Activated T-cell treated with anti-CD3 and anti-CD28 coated beads for 24 hours (primary cell): ENCODE measurements around the gene TMEM86A.

Source experiments
- DNase-seq: peaks from one replicate; pipeline ENCODE4 v3.0.0-alpha.2; 2020; ENCODE audit warnings: low read depth

Gene TMEM86A

GRCh38 chr11:18726040-18726439 lies 27.5 kb downstream of the TMEM86A start, which contains the start of gene IGSF22:
IGSF22 (minus strand) TSS chr11:18726188; CDS start chr11:18724236, 1,952 bp downstream.
- DNase-seq: no peak

GRCh38 chr11:18727479-18728236 lies 29.1 kb downstream of the TMEM86A start:
- peak; percentile 30 for DNase-seq

- no peak for DNase-seq
These were observed 30.1 kb downstream of the TMEM86A start for GRCh38 chr11:18728658-18729057.

- no peak for DNase-seq
These were observed 30.8 kb downstream of the TMEM86A start for GRCh38 chr11:18729426-18729825.

- no peak for DNase-seq
These were observed 31.4 kb downstream of the TMEM86A start for GRCh38 chr11:18730020-18730419.

- DNase-seq: no peak
These were observed 32.9 kb downstream of the TMEM86A start for GRCh38 chr11:18731441-18731840.

GRCh38 chr11:18731949-18732821 lies 33.6 kb downstream of the TMEM86A start:
- DNase-seq: peak; percentile 60

GRCh38 chr11:18733202-18733601 lies 34.6 kb downstream of the TMEM86A start:
- no peak for DNase-seq

- DNase-seq: no peak
These were observed 38.1 kb downstream of the TMEM86A start for GRCh38 chr11:18736590-18737148.

- DNase-seq: no peak
These were observed 39.1 kb downstream of the TMEM86A start for GRCh38 chr11:18737642-18738041.

- DNase-seq: no peak
These were observed 41.1 kb downstream of the TMEM86A start for GRCh38 chr11:18739685-18740084.

GRCh38 chr11:18741783-18742182 lies 43.2 kb downstream of the TMEM86A start:
- no peak for DNase-seq

GRCh38 chr11:18743365-18743764 lies 44.8 kb downstream of the TMEM86A start:
- no peak for DNase-seq

GRCh38 chr11:18743900-18744514 lies 45.4 kb downstream of the TMEM86A start:
- no peak for DNase-seq

- no peak for DNase-seq
These were observed 46.7 kb downstream of the TMEM86A start for GRCh38 chr11:18745251-18745650.

GRCh38 chr11:18748766-18749365 lies 50.3 kb downstream of the TMEM86A start:
- DNase-seq: no peak

GRCh38 chr11:18749681-18750319 lies 51.2 kb downstream of the TMEM86A start:
- no peak for DNase-seq

GRCh38 chr11:18750944-18751343 lies 52.4 kb downstream of the TMEM86A start:
- DNase-seq: no peak

GRCh38 chr11:18752502-18752901 lies 53.9 kb downstream of the TMEM86A start:
- DNase-seq: no peak

GRCh38 chr11:18754308-18754707 lies 55.7 kb downstream of the TMEM86A start:
- DNase-seq: no peak
